ENCODE measurements around the gene PIPOX.

The PIPOX gene

DNA sequence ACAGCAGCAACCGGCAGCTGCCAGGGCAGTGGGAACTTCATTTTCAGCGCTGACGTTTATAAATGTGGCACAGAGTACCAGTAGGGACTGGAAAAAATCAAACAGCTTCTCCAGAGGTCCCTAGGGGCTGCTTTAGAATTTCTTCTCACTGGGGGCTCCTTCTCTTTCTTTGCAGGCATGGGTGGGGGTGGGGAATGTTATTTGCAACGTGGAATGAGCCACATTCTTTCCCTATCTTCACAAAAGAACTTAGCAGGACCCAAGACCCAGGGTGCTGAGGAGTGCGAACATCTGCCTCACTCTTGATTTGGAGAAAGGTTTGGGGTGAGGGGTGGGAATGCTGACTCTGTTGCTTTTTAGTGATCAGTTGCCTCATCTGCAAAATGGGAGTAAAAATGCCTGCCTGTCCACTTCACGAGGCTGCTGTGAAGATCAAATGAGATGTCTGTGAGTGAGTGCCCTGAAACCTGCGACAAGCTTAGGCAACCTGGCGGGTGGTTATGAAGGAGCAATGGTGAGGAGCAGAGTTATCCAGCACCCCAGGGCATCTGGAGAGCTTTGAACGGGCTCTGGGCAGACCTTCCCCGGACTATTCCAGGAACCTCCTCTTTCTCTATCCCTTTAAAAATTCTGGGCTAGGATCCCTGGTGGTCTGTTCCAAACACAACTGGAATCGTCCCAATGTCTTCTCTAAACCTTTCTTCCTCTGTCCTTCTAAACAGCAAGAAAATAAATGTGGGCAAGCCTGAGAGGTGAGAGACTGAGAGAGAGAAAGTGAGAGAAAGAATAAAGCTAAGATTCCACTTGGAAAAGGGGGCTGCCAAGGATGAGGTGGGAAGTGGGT lies 10.7 kb upstream of the PIPOX start:
- H3K4me3 ChIP-seq (replicated peaks; ENCODE audit: insufficient read depth, low read length) = no peak overlapping the region
- TF ChIP-seq, protein P1, sequence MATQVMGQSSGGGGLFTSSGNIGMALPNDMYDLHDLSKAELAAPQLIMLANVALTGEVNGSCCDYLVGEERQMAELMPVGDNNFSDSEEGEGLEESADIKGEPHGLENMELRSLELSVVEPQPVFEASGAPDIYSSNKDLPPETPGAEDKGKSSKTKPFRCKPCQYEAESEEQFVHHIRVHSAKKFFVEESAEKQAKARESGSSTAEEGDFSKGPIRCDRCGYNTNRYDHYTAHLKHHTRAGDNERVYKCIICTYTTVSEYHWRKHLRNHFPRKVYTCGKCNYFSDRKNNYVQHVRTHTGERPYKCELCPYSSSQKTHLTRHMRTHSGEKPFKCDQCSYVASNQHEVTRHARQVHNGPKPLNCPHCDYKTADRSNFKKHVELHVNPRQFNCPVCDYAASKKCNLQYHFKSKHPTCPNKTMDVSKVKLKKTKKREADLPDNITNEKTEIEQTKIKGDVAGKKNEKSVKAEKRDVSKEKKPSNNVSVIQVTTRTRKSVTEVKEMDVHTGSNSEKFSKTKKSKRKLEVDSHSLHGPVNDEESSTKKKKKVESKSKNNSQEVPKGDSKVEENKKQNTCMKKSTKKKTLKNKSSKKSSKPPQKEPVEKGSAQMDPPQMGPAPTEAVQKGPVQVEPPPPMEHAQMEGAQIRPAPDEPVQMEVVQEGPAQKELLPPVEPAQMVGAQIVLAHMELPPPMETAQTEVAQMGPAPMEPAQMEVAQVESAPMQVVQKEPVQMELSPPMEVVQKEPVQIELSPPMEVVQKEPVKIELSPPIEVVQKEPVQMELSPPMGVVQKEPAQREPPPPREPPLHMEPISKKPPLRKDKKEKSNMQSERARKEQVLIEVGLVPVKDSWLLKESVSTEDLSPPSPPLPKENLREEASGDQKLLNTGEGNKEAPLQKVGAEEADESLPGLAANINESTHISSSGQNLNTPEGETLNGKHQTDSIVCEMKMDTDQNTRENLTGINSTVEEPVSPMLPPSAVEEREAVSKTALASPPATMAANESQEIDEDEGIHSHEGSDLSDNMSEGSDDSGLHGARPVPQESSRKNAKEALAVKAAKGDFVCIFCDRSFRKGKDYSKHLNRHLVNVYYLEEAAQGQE (IDR thresholded peaks at IDR 0.05; ENCODE audit: insufficient replicate concordance, low read depth) = no peak
- TF ChIP-seq GABPA (IDR thresholded peaks at IDR 0.05; ENCODE audit: low read depth) = no peak
- no peak for TF ChIP-seq SPI1 (IDR thresholded peaks at IDR 0.05; ENCODE audit: borderline replicate concordance, low read depth)
- TF ChIP-seq, protein P2, sequence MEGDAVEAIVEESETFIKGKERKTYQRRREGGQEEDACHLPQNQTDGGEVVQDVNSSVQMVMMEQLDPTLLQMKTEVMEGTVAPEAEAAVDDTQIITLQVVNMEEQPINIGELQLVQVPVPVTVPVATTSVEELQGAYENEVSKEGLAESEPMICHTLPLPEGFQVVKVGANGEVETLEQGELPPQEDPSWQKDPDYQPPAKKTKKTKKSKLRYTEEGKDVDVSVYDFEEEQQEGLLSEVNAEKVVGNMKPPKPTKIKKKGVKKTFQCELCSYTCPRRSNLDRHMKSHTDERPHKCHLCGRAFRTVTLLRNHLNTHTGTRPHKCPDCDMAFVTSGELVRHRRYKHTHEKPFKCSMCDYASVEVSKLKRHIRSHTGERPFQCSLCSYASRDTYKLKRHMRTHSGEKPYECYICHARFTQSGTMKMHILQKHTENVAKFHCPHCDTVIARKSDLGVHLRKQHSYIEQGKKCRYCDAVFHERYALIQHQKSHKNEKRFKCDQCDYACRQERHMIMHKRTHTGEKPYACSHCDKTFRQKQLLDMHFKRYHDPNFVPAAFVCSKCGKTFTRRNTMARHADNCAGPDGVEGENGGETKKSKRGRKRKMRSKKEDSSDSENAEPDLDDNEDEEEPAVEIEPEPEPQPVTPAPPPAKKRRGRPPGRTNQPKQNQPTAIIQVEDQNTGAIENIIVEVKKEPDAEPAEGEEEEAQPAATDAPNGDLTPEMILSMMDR (IDR thresholded peaks at IDR 0.05; ENCODE audit: insufficient read depth, low read length) = no peak
- TF ChIP-seq POLR2AphosphoS5 (IDR thresholded peaks at IDR 0.05; ENCODE audit: low read depth) = no peak
- H3K27ac ChIP-seq (replicated peaks) = no peak overlapping the region
- no peak for DNase-seq (ENCODE audit: low read depth in 1 of 2, low spot score in 1 of 2)
- peaks cover 6% of the 10 kb centered on the region for H3K27me3 ChIP-seq (ENCODE audit: insufficient read depth, poor library complexity, severe bottlenecking)

- Histone ChIP-seq H3K27ac (replicated peaks) (no peak overlapping the region), H3K4me3 (replicated peaks; ENCODE audit: insufficient read depth, low read length) (no peak overlapping the region), H3K27me3 (ENCODE audit: insufficient read depth, poor library complexity, severe bottlenecking) (peaks cover 6% of the 10 kb centered on the region)
- DNase-seq (ENCODE audit: low read depth in 1 of 2, low spot score in 1 of 2) = no peak
- TF ChIP-seq SPI1 (IDR thresholded peaks at IDR 0.05; ENCODE audit: borderline replicate concordance, low read depth) (no peak), GABPA (IDR thresholded peaks at IDR 0.05; ENCODE audit: low read depth) (no peak), POLR2AphosphoS5 (IDR thresholded peaks at IDR 0.05; ENCODE audit: low read depth) (no peak)
- TF ChIP-seq, protein P1 (IDR thresholded peaks at IDR 0.05; ENCODE audit: insufficient replicate concordance, low read depth) = no peak
- TF ChIP-seq, protein P2 (IDR thresholded peaks at IDR 0.05; ENCODE audit: insufficient read depth, low read length) = no peak
These were observed 10.1 kb upstream of the PIPOX start for GRCh38 chr17:29032857-29033197.

- DNase-seq (ENCODE audit: low read depth in 1 of 2, low spot score in 1 of 2) = no peak
- no peak for TF ChIP-seq SPI1 (IDR thresholded peaks at IDR 0.05; ENCODE audit: borderline replicate concordance, low read depth)
- Histone ChIP-seq H3K27ac (replicated peaks) (no peak overlapping the region), H3K4me3 (replicated peaks; ENCODE audit: insufficient read depth, low read length) (no peak overlapping the region), H3K27me3 (ENCODE audit: insufficient read depth, poor library complexity, severe bottlenecking) (peaks cover 6% of the 10 kb centered on the region)
These were observed 8.4 kb upstream of the PIPOX start for GRCh38 chr17:29034510-29034909.

DNA sequence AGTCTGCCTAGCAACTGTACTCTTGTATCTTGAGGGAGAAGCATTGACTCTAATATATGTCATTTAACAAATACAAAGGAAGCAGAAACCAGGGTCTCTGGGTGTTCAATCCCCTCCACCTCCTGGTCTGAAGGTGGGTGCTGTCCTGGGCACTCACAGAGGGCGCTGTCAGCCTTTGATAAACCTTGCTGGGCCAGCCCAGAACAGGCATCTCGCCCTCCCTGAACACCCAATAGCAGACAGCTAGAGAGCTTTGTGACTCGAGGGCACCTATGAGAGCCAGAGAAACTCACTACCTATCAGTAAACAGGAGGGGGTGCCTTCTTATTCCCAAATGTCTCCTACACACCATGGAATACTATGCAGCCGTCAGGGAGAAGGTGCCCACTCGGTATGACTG lies 6.4 kb upstream of the PIPOX start:
- no peak overlapping the region for H3K27ac ChIP-seq (replicated peaks)
- no peak for DNase-seq (ENCODE audit: low read depth in 1 of 2, low spot score in 1 of 2)
- TF ChIP-seq POLR2AphosphoS5 (IDR thresholded peaks at IDR 0.05; ENCODE audit: low read depth) (no peak), GABPA (IDR thresholded peaks at IDR 0.05; ENCODE audit: low read depth) (no peak), SPI1 (IDR thresholded peaks at IDR 0.05; ENCODE audit: borderline replicate concordance, low read depth) (no peak)
- TF ChIP-seq, protein P2 (IDR thresholded peaks at IDR 0.05; ENCODE audit: insufficient read depth, low read length) = no peak
- TF ChIP-seq, protein P1 (IDR thresholded peaks at IDR 0.05; ENCODE audit: insufficient replicate concordance, low read depth) = no peak
- H3K27me3 ChIP-seq (ENCODE audit: insufficient read depth, poor library complexity, severe bottlenecking) = peaks cover 6% of the 10 kb centered on the region
- no peak overlapping the region for H3K4me3 ChIP-seq (replicated peaks; ENCODE audit: insufficient read depth, low read length)

Measured in HL-60 (cell line).